CD4-positive, alpha-beta T cell treated with Interleukin-2 at 100 ng/mL for 4 hours (primary cell): Measurements from ENCODE around the gene CASTOR1.

Source experiments
- DNase-seq: peaks from one replicate; pipeline ENCODE4 v3.0.0-alpha.2; 2020; ENCODE audit warnings: low spot score

Gene CASTOR1

DNA sequence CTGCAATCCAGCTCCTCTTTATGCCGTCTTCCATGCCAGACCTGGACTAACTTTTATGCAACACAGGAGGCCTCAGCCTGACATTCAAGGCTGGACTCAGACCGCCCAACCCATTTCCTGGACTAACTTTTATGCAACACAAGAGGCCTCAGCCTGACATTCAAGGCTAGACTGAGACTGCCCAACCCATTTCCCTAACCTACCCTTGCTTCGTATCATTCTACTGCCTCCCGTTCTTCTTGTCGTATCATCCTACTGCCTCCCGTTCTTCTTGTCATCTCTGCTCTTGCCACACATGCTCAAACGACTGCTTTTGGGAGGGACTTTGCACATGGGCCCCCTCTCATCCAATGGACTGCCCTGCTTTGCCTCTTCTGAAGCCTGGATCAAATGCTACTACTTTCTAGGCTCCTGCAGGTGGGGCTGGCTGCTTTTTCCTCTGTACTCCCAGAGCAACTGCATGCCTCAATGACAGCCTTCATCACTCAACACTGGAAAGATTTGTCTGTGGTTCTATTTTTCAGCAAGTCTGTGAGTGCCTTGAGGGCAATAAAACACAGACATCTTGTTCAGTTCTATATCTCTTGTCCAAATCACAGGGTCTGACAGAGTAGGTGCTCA, 29.6 kb upstream of the CASTOR1 start:
- no peak for DNase-seq

DNA sequence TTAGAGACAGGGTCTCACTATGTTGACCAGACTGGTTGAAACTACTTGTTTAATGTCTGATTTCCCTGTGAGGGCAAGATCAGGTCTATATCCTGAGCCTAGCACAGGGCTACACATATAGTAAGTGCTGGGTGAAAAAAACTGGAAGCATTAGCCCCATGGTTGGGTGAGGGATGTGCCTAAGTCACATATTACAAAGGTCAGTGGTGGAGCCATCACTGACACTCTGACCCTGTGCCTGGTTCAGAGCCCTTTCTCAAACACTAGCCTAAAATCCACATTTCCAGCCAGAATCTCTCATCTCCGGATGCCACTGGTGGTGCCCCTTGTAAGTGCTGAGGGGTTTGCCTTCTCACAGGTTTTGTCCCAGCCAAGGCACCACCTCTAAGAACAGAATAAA, 28.5 kb upstream of the CASTOR1 start:
- no peak for DNase-seq

- DNase-seq = no peak
Measured at GRCh38 chr22:30315962-30316576, 26.8 kb upstream of the CASTOR1 start.

DNA sequence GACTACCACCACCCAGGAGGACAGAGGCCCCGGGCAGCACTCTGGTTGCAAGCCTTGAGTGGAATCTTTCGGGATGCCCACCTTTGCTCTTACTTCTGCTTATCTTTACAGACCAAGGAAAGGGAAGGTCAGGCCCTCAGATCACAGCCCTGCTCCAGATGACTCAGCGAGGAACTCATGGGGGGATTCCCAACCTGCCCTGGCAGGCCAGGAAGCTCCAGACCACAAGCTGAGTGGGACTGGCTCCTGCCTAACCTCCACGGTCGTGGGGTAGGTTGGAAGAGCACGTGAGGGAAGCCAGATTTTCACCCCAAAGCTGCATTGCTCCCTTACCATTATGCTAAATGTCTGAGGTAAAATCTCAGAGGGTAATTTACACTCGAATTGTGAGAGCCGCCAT, 25.6 kb upstream of the CASTOR1 start:
- peak; percentile 60 for DNase-seq

DNA sequence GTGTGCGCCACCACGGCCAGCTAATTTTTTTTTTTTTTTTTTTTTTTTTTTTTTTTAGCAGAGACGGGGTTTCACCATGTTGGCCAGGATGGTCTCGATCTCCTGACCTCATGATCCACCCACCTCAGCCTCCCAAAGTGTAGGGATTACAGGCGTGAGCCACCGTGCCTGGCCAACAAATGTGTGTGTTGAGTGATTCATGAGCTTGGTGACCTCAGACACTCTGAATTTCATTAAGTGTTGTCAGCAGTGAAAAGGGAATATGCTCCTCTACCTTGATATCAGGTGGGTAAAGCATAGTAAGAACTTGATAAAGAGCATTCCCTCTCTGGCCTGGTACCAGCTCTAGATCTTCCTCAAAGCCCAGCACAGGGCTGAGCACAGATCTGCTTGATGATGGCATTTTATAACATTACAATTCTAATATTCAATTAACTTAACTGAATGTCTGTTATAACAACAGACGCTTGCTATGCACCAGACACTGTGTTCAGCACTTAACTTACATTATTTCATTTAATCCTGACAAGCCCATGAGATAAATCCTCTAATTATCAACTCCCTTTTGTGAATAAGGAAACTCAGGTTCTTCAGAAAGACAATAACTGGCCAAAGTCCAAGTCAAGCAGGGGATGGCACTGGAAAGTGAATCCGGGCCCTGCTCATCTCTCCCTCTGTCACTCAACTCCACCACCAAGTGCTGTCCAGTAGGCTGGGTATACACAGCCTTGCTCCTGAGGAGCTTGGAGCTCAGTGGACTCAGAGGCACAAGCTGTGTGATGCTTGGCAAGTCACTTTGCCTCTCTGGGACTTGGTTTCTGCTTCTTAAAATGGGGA, 24.4 kb upstream of the CASTOR1 start:
- DNase-seq = peak; percentile 15

- DNase-seq = no peak
Measured at GRCh38 chr22:30312053-30312452, 22.7 kb upstream of the CASTOR1 start.

- no peak for DNase-seq
Measured at GRCh38 chr22:30310881-30311771, 21.8 kb upstream of the CASTOR1 start.

- DNase-seq = peak; percentile 43
Measured at GRCh38 chr22:30309951-30310741, 20.8 kb upstream of the CASTOR1 start.

- peak; percentile 57 for DNase-seq
Measured at GRCh38 chr22:30308518-30309230, 19.4 kb upstream of the CASTOR1 start.

- DNase-seq = no peak
Measured at GRCh38 chr22:30308093-30308492, 18.8 kb upstream of the CASTOR1 start.

DNA sequence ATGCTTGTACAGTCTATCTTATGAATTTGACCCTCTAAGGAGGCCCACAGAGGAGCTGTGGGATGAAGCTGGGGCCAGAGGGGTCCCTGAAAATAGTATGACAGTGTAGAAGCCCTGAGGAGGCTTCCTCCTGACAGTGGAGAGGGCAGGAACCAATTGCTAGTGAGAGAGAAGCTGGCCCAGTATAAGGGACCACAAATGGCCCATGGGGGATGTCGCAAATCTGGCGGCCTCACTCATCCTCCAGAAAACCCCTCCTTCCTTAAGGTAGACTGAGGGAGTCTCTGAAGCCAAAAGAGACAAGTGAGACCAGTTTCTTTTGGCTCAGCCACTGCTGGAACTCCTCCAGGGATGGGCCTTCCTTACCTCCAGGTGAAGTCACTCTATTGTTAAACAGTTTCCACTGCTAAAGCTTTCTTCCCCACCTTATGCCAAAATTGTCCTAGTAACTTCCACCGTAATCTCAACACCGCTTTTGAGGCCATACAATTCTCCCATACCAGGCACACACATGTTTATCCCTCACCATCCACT, 17.8 kb upstream of the CASTOR1 start:
- no peak for DNase-seq

GRCh38 chr22:30306627-30307011, 17.3 kb upstream of the CASTOR1 start:
- no peak for DNase-seq

GRCh38 chr22:30305906-30306626, 16.8 kb upstream of the CASTOR1 start:
- DNase-seq = peak; percentile 73

- DNase-seq = peak; percentile 58
Measured at GRCh38 chr22:30305519-30305905, 16.2 kb upstream of the CASTOR1 start.

DNA sequence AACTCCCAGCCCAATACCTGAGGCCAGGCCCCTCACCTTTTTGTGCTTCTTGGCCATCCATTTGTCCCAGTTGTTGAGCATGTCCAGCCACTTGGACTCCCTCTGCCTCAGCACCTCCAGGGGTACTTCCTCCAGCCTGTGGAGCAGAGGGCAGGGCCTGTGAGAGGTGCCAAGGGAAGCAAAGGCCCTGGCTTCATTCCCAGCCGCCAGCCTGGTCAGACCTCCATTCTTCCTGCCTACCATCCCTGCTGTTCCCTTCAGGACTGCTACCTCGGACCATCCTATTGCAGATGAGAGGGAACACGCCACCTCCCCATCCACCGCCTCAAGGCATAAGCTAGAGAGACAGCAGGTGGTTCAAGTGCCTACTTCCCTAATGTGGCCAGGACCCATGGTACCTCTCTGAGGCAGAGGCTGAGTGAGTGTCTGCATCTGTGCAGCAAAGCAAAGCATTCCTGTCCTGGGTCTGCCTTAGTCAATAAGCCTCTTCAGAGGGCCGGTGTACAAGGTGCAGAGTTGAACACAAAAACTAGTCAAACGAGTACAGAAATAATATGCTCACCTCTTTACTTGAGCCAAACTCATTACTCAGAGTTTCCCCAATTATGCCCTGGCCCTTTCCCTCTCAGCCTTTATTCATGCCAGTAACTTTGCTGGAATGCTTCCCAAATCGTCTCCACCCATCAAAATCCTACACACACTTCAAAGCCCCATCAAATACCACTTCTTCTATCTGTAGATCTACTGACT, 15.4 kb upstream of the CASTOR1 start:
- no peak for DNase-seq

DNA sequence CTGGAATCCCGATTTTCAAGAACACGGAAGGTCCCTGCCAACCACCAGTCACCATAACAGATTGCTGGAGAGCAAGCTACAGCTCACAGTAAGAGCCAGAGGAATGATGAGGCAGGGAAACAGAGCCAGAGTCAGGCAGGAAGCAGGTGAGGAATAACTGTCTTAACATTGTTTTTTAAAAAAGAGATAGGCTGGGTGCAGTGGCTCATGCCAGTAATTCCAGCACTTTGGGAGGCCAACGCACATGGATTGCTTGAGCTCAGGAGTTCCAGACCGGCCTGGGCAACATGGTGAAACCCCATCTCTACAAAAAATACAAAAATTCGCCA, 13.5 kb upstream of the CASTOR1 start:
- no peak for DNase-seq

GRCh38 chr22:30301995-30302809, 12.9 kb upstream of the CASTOR1 start:
- no peak for DNase-seq

DNA sequence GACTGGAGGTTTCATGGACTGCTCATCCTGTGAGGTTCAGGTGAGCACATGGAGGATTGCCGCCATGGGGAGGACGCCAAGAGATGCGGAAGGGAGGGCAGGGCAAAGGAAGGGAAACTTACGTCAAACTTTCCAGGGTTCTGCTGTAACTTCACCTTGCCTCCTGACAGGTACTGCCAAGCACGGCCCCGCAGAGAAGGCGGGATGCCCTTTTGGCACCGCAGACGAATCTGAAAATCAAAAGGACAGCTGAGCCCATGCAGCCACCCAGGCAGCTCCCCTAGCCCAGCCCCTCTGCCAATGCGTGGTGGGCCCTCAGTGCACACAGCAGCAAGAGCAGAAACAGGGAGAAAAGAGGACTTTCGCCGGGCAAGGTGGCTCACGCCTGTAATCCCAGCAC, 10.0 kb upstream of the CASTOR1 start:
- DNase-seq = no peak
